ENCODE data around the gene EGFL6.

The EGFL6 gene

DNA sequence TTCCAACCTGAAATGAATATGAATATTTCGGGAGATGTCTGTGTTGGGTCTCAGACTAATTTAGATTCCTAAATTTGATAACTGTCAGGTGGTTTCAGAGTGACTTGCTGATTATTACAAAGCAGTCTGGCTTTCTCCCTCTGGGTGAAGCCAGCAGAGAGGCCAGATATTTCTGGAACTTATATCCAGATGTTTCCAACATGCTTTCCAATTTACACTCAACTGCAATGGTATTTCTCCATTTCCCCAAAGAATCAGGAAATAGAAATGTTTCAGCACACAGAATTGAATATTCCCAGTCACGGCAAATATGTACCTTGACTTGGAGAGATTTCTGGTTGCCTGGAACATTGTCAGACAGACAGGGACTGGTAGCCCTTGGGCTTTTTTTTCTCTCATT lies 48.5 kb upstream of the EGFL6 start:
- no peaks in the 10 kb centered on the region for H3K4me1 ChIP-seq (ENCODE audit: control insufficient read depth, insufficient read depth, low read length)
- H3K4me3 ChIP-seq (ENCODE audit: low read depth, low read length), result no peak overlapping the region
- no peaks in the 10 kb centered on the region for H3K36me3 ChIP-seq (ENCODE audit: control insufficient read depth in 2 of 2, insufficient read depth in 1 of 2, low read length in 2 of 2)
- ChIA-PET CTCF (interaction anchor here (1.7 kb wide), 1 partner anchor 125 kb away, joined by 4 read pairs; no protein-coding TSS in a partner anchor), POLR2A (no interaction called here)
- no peaks in the 10 kb centered on the region; the same call in 1 of the 2 replicates for H3K9me3 ChIP-seq (ENCODE audit: control insufficient read depth, insufficient read depth, low read depth, low read length)
- no peak overlapping the region for H3K27ac ChIP-seq (ENCODE audit: extremely low read depth, low read depth, low read length)
- no peak for TF ChIP-seq REST (tag by site-specific recombination; IDR thresholded peaks at IDR 0.05)
- TF ChIP-seq ZNF501 (tag by site-specific recombination; IDR thresholded peaks at IDR 0.05), result no peak
- TF ChIP-seq ZNF292 (tag by site-specific recombination; IDR thresholded peaks at IDR 0.05; ENCODE audit: borderline replicate concordance, low read depth), result no peak
- TF ChIP-seq ZNF223 (tag by site-specific recombination; IDR thresholded peaks at IDR 0.05), result no peak
- TF ChIP-seq ZNF830 (tag by site-specific recombination; IDR thresholded peaks at IDR 0.05; ENCODE audit: low read depth), result no peak
- TF ChIP-seq ZSCAN23 (tag by site-specific recombination; IDR thresholded peaks at IDR 0.05), result no peak
- no peak for TF ChIP-seq ZNF664 (tag by site-specific recombination; IDR thresholded peaks at IDR 0.05)
- no peak for TF ChIP-seq ZNF548 (tag by site-specific recombination; IDR thresholded peaks at IDR 0.05)
- TF ChIP-seq ZNF2 (tag by site-specific recombination; IDR thresholded peaks at IDR 0.05), result no peak
- TF ChIP-seq ZNF785 (tag by site-specific recombination; IDR thresholded peaks at IDR 0.05), result no peak
- TF ChIP-seq, protein P1, sequence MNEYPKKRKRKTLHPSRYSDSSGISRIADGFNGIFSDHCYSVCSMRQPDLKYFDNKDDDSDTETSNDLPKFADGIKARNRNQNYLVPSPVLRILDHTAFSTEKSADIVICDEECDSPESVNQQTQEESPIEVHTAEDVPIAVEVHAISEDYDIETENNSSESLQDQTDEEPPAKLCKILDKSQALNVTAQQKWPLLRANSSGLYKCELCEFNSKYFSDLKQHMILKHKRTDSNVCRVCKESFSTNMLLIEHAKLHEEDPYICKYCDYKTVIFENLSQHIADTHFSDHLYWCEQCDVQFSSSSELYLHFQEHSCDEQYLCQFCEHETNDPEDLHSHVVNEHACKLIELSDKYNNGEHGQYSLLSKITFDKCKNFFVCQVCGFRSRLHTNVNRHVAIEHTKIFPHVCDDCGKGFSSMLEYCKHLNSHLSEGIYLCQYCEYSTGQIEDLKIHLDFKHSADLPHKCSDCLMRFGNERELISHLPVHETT (tag by site-specific recombination; IDR thresholded peaks at IDR 0.05), result no peak
- TF ChIP-seq ZNF302 (tag by site-specific recombination; IDR thresholded peaks at IDR 0.05; ENCODE audit: low read depth), result no peak
- TF ChIP-seq, protein P2, sequence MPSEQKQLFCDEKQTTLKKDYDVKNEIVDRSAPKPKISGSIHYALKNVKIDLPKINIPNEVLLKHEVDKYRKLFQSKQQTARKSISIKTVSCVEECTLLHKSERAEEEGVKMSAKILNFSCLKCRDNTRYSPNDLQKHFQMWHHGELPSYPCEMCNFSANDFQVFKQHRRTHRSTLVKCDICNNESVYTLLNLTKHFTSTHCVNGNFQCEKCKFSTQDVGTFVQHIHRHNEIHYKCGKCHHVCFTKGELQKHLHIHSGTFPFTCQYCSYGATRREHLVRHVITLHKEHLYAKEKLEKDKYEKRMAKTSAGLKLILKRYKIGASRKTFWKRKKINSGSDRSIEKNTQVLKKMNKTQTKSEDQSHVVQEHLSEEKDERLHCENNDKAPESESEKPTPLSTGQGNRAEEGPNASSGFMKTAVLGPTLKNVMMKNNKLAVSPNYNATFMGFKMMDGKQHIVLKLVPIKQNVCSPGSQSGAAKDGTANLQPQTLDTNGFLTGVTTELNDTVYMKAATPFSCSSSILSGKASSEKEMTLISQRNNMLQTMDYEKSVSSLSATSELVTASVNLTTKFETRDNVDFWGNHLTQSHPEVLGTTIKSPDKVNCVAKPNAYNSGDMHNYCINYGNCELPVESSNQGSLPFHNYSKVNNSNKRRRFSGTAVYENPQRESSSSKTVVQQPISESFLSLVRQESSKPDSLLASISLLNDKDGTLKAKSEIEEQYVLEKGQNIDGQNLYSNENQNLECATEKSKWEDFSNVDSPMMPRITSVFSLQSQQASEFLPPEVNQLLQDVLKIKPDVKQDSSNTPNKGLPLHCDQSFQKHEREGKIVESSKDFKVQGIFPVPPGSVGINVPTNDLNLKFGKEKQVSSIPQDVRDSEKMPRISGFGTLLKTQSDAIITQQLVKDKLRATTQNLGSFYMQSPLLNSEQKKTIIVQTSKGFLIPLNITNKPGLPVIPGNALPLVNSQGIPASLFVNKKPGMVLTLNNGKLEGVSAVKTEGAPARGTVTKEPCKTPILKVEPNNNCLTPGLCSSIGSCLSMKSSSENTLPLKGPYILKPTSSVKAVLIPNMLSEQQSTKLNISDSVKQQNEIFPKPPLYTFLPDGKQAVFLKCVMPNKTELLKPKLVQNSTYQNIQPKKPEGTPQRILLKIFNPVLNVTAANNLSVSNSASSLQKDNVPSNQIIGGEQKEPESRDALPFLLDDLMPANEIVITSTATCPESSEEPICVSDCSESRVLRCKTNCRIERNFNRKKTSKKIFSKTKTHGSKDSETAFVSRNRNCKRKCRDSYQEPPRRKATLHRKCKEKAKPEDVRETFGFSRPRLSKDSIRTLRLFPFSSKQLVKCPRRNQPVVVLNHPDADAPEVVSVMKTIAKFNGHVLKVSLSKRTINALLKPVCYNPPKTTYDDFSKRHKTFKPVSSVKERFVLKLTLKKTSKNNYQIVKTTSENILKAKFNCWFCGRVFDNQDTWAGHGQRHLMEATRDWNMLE (tag by site-specific recombination; conservative IDR thresholded peaks at IDR 0.05; ENCODE audit: low read depth), result no peak
- TF ChIP-seq PRDM10 (tag by site-specific recombination; IDR thresholded peaks at IDR 0.05), result no peak
- TF ChIP-seq ZNF473 (tag by site-specific recombination; IDR thresholded peaks at IDR 0.05), result no peak
- no peak for TF ChIP-seq YY1 (tag by site-specific recombination; IDR thresholded peaks at IDR 0.05)
- no peak for TF ChIP-seq ZNF776 (tag by site-specific recombination; IDR thresholded peaks at IDR 0.05; ENCODE audit: borderline replicate concordance)
